ENCODE measurements around the gene ZNF57. TPM values are rescaled to one million over a fixed set of nuclear protein-coding genes. Genes with fewer than 3 reads are reported as not detected.
"Not testable (repeated sequence)": the region's sequence is repeated elsewhere in the genome, so short reads cannot be mapped to it uniquely, and the experiment has no call there.

Gene ZNF57
- total RNA-seq, 2 donors from 2014 or later = 6.2 to 7.6 TPM

DNA sequence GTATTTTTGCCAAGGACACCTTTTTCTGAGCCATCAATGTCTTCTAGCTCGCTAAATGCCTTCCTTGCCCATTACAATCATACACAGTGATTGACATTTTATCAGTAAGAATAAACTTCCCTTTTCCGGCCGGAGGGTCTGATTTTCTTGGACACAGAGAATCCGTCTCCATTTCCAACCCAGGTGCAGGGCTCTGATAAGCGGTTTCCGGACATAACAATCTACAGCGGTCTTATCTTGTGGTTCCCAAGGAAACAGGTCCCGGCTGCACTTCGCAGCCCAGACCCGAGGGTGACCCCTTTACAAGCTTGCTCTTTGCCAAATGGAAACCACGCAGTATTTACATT, 49.2 kb downstream of the ZNF57 start:
- Mint-ChIP-seq H3K4me3 (peak overlapping the region; percentile 91 to 99), H3K36me3 (ENCODE audit: insufficient read depth in 2 of 2) (peaks cover 2 to 4% of the 10 kb centered on the region in 2 donors), H3K27me3 (ENCODE audit: low read depth) (no peaks in the 10 kb centered on the region), H3K27ac (peak overlapping the region; percentile 93), H3K9me3 (no peaks in the 10 kb centered on the region), H3K4me1 (ENCODE audit: low read depth) (peaks cover 41% of the 10 kb centered on the region)
- ATAC-seq (replicated peaks in 1 of 2) (peak; percentile 1 to 3), DNase-seq (no peak)

DNA sequence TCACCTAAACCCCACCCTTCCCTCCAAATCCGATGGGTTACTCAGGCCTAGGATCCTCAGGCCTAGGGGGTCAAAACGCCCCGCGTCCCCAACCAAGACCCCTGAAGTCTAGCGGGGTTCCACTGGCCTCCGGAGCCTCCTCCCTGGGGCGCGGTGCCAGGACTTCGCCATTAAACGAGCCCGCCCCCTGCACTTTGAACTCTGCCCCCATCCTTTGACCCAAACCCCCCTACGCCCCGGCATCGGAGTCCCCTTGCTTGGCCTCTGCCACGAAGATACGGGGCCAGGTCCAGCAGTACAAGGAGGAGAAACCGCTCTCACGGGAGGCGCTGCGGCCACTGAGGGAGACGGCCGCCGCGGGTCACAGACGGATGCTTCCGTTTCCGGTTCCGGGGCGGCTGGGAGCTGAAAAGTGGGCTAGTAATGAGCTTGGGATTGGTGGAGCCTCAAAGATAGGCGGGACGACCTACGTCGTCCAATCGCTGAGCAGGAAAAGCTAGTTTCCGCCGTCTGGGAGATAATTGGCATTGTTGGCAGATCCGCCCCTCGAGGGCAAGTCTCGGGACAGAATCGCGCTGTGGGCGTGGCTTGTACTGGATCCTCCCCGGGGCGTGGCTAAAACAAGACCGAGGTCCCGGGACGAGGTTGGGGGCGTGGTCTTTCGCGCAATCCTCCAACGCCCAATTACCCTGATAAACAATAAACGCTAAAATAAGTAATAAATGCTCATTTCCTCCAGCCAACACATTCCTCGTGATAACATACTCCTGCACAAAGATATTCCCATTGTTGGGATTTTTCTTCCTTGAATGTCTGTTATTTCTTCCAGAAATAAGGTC, 49.8 kb downstream of the ZNF57 start:
- DNase-seq (peak; percentile 100), ATAC-seq (replicated peaks in 1 of 2) (peak; percentile 98)
- no peaks in the 10 kb centered on the region for H3K9me3 Mint-ChIP-seq

DNA sequence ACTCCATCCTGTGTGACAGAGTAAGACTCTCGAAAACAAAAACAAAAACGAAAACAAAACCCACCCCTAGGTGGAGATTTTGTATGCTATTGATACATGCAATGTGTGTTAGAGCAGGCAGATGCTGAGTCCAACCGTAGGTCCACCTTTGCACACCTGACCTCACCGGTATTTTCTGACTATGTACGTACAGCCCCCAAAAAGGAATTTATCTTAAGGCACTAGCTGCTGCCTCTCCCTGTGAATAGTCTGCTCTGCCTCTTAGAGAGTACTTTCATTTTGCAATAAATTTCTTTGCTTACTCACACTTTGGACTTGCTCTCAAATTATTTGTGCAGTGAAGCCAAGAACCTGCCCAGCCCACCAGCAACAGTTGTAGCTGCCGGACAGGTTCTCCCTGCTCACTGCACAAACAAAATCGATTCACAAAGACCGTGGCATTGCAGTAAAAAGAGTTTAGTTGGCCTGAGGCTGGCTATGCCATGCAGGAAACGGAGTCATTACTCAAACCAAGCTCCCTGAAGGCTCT, 52.3 kb downstream of the ZNF57 start:
- Mint-ChIP-seq H3K27me3 (ENCODE audit: low read depth) (no peaks in the 10 kb centered on the region), H3K36me3 (ENCODE audit: insufficient read depth in 2 of 2) (peaks cover 2% of the 10 kb centered on the region in 2 donors), H3K27ac (no peak overlapping the region), H3K9me3 (no peaks in the 10 kb centered on the region), H3K4me3 (no peak overlapping the region), H3K4me1 (ENCODE audit: low read depth) (peaks cover 22% of the 10 kb centered on the region)
- DNase-seq (no peak), ATAC-seq (replicated peaks in 1 of 2) (no peak)

More for the DNA sequence above, 49.8 kb downstream of the ZNF57 start:
- Mint-ChIP-seq H3K36me3 (ENCODE audit: insufficient read depth in 2 of 2) (peaks cover 2 to 4% of the 10 kb centered on the region in 2 donors), H3K4me1 (ENCODE audit: low read depth) (peaks cover 35% of the 10 kb centered on the region), H3K4me3 (peak overlapping the region; percentile 91 to 99), H3K27me3 (ENCODE audit: low read depth) (no peaks in the 10 kb centered on the region), H3K27ac (peak overlapping the region; percentile 93)

DNA sequence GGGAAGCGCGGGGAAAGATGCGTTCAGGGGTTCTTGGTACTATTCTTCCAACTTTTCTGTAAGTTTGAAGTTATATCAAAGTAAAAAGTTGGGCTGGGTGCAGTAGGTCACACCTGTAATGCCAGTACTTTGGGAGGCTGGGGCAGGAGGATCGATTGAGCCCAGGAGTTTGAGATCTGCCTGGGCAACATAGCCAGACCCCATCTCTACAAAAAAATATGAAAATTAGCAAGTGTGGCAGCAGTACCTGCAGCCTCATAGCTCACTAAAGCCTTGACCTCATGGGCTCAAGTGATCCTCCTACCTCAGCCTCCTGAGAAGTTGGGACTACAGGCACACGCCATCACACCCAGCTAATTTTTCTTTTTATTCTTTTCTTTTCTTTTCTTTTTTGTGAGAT, 56.4 kb downstream of the ZNF57 start:
- no peak for DNase-seq
- no peak for ATAC-seq (replicated peaks in 1 of 2)
- Mint-ChIP-seq H3K9me3 (no peaks in the 10 kb centered on the region), H3K27ac (no peak overlapping the region), H3K4me3 (no peak overlapping the region), H3K4me1 (ENCODE audit: low read depth) (no peaks in the 10 kb centered on the region), H3K27me3 (ENCODE audit: low read depth) (no peaks in the 10 kb centered on the region), H3K36me3 (ENCODE audit: insufficient read depth in 2 of 2) (no peaks in the 10 kb centered on the region)

DNA sequence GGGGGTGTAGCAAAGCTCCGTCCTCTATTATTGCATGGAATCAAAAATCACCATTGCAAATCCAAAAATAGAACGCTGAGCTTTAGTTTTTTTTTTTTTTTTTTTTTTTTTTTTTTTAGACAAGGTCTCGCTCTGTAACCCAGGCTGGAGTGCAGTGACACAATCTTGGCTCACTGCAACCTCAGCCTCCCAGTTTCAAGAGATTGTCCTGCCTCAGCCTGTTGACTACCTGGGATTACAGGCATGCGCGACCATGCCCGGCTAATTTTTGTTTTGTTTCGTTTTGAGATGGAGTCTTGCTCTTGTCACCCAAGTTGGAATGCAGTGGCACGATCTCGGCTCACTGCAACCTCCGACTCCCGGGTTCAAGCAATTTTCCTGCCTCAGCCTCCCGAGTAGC, 59.4 kb downstream of the ZNF57 start:
- H3K4me1 Mint-ChIP-seq (ENCODE audit: low read depth) = no peaks in the 10 kb centered on the region
- H3K4me3 Mint-ChIP-seq = no peak overlapping the region
- H3K27me3 Mint-ChIP-seq (ENCODE audit: low read depth) = no peaks in the 10 kb centered on the region
- DNase-seq (no peak), ATAC-seq (replicated peaks in 1 of 2) (no peak)
- H3K9me3 Mint-ChIP-seq = no peaks in the 10 kb centered on the region
- no peak overlapping the region for H3K27ac Mint-ChIP-seq
- no peaks in the 10 kb centered on the region for H3K36me3 Mint-ChIP-seq (ENCODE audit: insufficient read depth in 2 of 2)

DNA sequence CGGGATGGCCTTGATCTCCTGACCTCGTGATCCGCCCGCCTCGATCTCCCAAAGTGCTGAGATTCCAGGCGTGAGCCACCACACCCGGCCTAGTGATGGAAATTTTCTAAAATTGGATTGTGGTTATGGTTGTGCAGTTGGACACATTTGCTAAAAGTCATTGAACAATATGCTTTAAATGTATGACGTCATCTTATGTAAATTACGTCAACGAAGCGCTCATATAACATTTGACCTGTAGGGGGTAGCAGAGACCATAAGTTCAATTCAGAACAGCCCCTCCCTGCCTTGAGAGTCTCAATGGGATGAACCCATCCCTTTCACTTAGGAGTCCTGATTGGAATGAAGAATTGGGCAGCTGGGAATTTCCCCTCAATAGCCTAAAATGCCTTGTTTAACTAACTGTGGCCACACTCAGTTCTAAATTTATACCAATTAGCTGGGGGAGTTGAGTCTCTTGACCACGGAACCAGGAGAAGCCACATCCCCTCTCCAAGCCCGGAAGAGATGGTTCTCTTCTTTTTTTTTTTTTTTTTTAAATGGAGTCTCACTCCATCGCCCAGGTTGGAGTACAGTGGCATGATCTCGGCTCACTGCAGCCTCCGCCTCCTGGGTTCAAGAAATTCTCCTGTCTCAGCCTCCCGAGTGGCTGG, 61.4 kb downstream of the ZNF57 start:
- no peak overlapping the region for H3K27ac Mint-ChIP-seq
- no peaks in the 10 kb centered on the region for H3K36me3 Mint-ChIP-seq (ENCODE audit: insufficient read depth in 2 of 2)
- ATAC-seq (replicated peaks in 1 of 2) = peak; percentile 72 to 75
- peak; percentile 54 to 74 for DNase-seq
- H3K9me3 Mint-ChIP-seq = no peaks in the 10 kb centered on the region
- peak overlapping the region in 1 of 2 donors; percentile 32 for H3K4me3 Mint-ChIP-seq
- H3K27me3 Mint-ChIP-seq (ENCODE audit: low read depth) = no peaks in the 10 kb centered on the region
- H3K4me1 Mint-ChIP-seq (ENCODE audit: low read depth) = no peaks in the 10 kb centered on the region

DNA sequence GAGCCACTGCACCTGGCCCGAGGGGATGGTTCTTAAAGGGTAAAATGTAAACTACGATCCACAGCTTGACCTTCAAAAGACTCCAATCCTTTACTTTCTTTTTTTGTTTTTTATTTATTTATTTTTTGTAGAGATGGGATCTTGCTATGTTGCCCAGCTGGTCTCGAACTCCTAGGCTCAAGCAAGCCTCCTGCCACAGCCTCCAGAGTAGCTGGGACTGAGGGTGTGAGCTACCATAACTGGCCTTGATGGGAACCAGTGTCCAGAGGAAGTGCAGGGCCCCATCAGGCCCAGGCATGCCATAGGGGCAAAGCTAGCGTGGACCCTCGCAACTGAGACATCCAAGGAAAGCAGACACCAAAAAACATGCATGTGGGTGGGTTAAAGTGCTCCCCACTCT, 62.4 kb downstream of the ZNF57 start:
- H3K27ac Mint-ChIP-seq = no peak overlapping the region
- ATAC-seq (replicated peaks in 1 of 2) (no peak), DNase-seq (no peak)
- H3K4me1 Mint-ChIP-seq (ENCODE audit: low read depth) = no peaks in the 10 kb centered on the region
- no peak overlapping the region for H3K4me3 Mint-ChIP-seq
- no peaks in the 10 kb centered on the region for H3K27me3 Mint-ChIP-seq (ENCODE audit: low read depth)
- H3K9me3 Mint-ChIP-seq = no peaks in the 10 kb centered on the region
- H3K36me3 Mint-ChIP-seq (ENCODE audit: insufficient read depth in 2 of 2) = no peaks in the 10 kb centered on the region

DNA sequence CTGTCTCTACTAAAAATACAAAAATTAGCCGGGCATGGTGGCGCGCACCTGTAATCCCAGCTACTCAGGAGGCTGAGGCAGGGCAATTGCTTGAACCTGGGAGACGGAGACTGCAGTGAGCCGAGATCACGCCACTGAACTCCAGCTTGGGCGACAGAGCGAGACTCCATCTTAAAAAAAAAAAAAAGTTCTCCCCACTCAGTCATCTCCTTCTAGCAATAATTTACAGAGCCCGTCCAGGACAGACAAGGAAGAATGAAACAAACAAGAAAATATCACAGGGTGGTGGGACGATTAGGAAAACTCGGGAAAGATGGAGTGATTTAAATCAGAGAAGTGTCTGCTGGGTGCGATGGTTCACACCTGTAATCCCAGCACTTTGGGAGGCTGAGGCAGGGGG, 62.9 kb downstream of the ZNF57 start:
- H3K9me3 Mint-ChIP-seq; H3K27me3 Mint-ChIP-seq (ENCODE audit: low read depth); ATAC-seq (replicated peaks in 1 of 2); H3K4me3 Mint-ChIP-seq; DNase-seq; H3K4me1 Mint-ChIP-seq (ENCODE audit: low read depth); H3K27ac Mint-ChIP-seq; H3K36me3 Mint-ChIP-seq (ENCODE audit: insufficient read depth in 2 of 2): not testable (repeated sequence)

DNA sequence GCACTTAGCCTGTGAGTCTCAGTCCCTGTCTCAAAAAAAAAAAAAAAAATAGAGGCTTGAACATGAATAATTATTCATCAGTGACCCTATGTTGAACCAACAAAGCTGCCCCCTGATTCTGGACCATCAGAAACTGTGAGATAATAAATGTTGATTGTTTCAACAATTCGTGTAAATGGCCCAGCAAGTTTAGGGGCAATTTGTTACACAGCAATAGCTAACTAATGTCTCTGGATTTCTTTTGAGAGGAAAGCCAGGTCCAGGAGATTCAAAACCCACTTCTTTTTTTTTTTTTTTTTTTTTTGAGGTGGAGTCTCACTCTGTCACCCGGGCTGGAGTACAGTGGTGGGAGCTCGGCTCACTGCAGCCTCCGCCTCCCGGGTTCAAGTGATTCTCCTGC, 64.1 kb downstream of the ZNF57 start:
- Mint-ChIP-seq H3K4me3 (no peak overlapping the region), H3K27ac (no peak overlapping the region), H3K36me3 (ENCODE audit: insufficient read depth in 2 of 2) (no peaks in the 10 kb centered on the region), H3K4me1 (ENCODE audit: low read depth) (no peaks in the 10 kb centered on the region), H3K27me3 (ENCODE audit: low read depth) (no peaks in the 10 kb centered on the region), H3K9me3 (no peaks in the 10 kb centered on the region)
- ATAC-seq (replicated peaks in 1 of 2) = no peak
- no peak for DNase-seq

DNA sequence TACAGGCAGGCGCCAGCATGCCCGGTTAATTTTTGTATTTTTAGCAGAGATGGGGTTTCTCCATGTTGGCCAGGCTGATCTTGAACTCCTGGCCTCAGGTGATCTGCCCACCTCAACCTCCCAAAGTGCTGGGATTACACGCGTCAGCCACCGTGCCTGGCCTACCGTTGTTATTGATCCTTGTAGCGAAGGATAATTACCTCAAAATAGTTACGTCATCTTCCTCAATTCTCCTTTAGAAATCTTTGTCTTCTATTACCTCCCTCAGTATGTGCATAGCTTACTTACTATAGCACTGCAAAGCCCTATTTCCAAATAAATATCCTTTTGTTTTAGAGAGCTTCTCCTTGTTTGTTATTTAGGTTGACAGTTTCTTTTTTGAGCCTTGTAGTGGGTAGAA, 67.2 kb downstream of the ZNF57 start:
- Mint-ChIP-seq H3K4me3 (no peak overlapping the region), H3K4me1 (ENCODE audit: low read depth) (no peaks in the 10 kb centered on the region), H3K27ac (no peak overlapping the region), H3K9me3 (no peaks in the 10 kb centered on the region), H3K27me3 (ENCODE audit: low read depth) (no peaks in the 10 kb centered on the region), H3K36me3 (ENCODE audit: insufficient read depth in 2 of 2) (no peaks in the 10 kb centered on the region)
- ATAC-seq (replicated peaks in 1 of 2) = no peak
- no peak for DNase-seq

Other genes starting within 250 kb of the ZNF57 start
- gene GNG7, start 198.2 kb upstream of the ZNF57 start, total RNA-seq = 1 to 10 TPM; 1.3 TPM
- under 1 TPM; 0.32 to 0.55 TPM for gene DIRAS1, start 179.6 kb upstream of the ZNF57 start, total RNA-seq
- 10 to 100 TPM; 28.7 to 37.2 TPM for gene SLC39A3, start 160.9 kb upstream of the ZNF57 start, total RNA-seq
- gene SGTA, start 117.7 kb upstream of the ZNF57 start, total RNA-seq = 10 to 100 TPM; 45.1 to 63.7 TPM
- 100 to 1,000 TPM; 101 to 126 TPM for gene THOP1, start 115.4 kb upstream of the ZNF57 start, total RNA-seq
- gene ZNF554, start 81.1 kb upstream of the ZNF57 start, total RNA-seq = 1 to 10 TPM; 4.3 to 4.5 TPM
- 1 to 10 TPM; 4.6 to 4.8 TPM for gene ZNF555, start 59.5 kb upstream of the ZNF57 start, total RNA-seq
- gene ZNF556, start 33.6 kb upstream of the ZNF57 start, total RNA-seq = under 1 TPM in 1 of 2 donors, not detected in 1; 0.10 TPM
- 1 to 10 TPM; 5.4 to 5.5 TPM for gene ZNF77, start 44.0 kb downstream of the ZNF57 start, total RNA-seq
- gene TLE6, start 76.6 kb downstream of the ZNF57 start, total RNA-seq = 1 to 10 TPM; 4.5 to 6.0 TPM
- 10 to 100 TPM; 12.4 to 16.5 TPM for gene TLE2, start 128.4 kb downstream of the ZNF57 start, total RNA-seq
- 100 to 1,000 TPM; 286 to 349 TPM for gene TLE5, start 161.6 kb downstream of the ZNF57 start, total RNA-seq
- 1 to 10 TPM; 7.7 to 8.4 TPM for gene GNA11, start 193.4 kb downstream of the ZNF57 start, total RNA-seq
- 10 to 100 TPM; 32.8 to 66.5 TPM for gene GNA15, start 235.1 kb downstream of the ZNF57 start, total RNA-seq